CD4-positive, alpha-beta T cell treated with Interleukin-2 at 100 ng/mL for 4 hours (primary cell): Measurements from ENCODE around the gene GDF3.

Experiments
- DNase-seq: peaks from one replicate; pipeline ENCODE4 v3.0.0-alpha.2; 2020; ENCODE audit warnings: low spot score

GDF3 gene

GRCh38 chr12:7667125-7667524, 28.4 kb downstream of the GDF3 start:
- DNase-seq: no peak

GRCh38 chr12:7666595-7666994, 29.0 kb downstream of the GDF3 start:
- no peak for DNase-seq

GRCh38 chr12:7661741-7662140, 33.8 kb downstream of the GDF3 start:
- DNase-seq: no peak

- no peak for DNase-seq
Measured at GRCh38 chr12:7656121-7656520, 39.5 kb downstream of the GDF3 start.

- no peak for DNase-seq
Measured at GRCh38 chr12:7650091-7650490, 45.5 kb downstream of the GDF3 start.

GRCh38 chr12:7647071-7647470, 48.5 kb downstream of the GDF3 start:
- DNase-seq: no peak

- no peak for DNase-seq
Measured at GRCh38 chr12:7646178-7646475, 49.4 kb downstream of the GDF3 start.

- DNase-seq: peak; percentile 58
Measured at GRCh38 chr12:7645395-7646177, 50.0 kb downstream of the GDF3 start.

- peak; percentile 28 for DNase-seq
Measured at GRCh38 chr12:7642876-7643309, 52.7 kb downstream of the GDF3 start.

- no peak for DNase-seq
Measured at GRCh38 chr12:7642287-7642686, 53.3 kb downstream of the GDF3 start.

GRCh38 chr12:7640123-7640995, 55.2 kb downstream of the GDF3 start:
- DNase-seq: peak; percentile 78
